ENCODE data around the gene SSBP2.
A peak's percentile ranks its signal among the peaks of the same experiment; 100 is the strongest.

Gene SSBP2

GRCh38 chr5:81767938-81768337 lies 17.0 kb upstream of the SSBP2 start:
- Histone ChIP-seq H3K27me3 (ENCODE audit: insufficient read depth, low read length) (no peaks in the 10 kb centered on the region), H3K36me3 (ENCODE audit: insufficient read depth, low read length) (no peaks in the 10 kb centered on the region), H3K4me3 (ENCODE audit: low read depth, low read length) (no peak overlapping the region), H3K4me1 (ENCODE audit: control insufficient read depth, insufficient read depth, low read length, unreplicated experiment) (peaks cover 20% of the 10 kb centered on the region), H2AFZ (ENCODE audit: low read length, unreplicated experiment) (peak overlapping the region; percentile 7), H3K79me2 (ENCODE audit: control insufficient read depth, insufficient read depth, low read length, unreplicated experiment) (no peaks in the 10 kb centered on the region), H3K27ac (ENCODE audit: low read depth, low read length) (peak overlapping the region; percentile 98)

- Histone ChIP-seq H2AFZ (ENCODE audit: low read length, unreplicated experiment) (no peak overlapping the region), H3K79me2 (ENCODE audit: control insufficient read depth, insufficient read depth, low read length, unreplicated experiment) (no peaks in the 10 kb centered on the region), H3K27ac (ENCODE audit: low read depth, low read length) (no peak overlapping the region), H3K4me1 (ENCODE audit: control insufficient read depth, insufficient read depth, low read length, unreplicated experiment) (peaks cover 23% of the 10 kb centered on the region), H3K4me3 (ENCODE audit: low read depth, low read length) (no peak overlapping the region), H3K27me3 (ENCODE audit: insufficient read depth, low read length) (no peaks in the 10 kb centered on the region), H3K36me3 (ENCODE audit: insufficient read depth, low read length) (no peaks in the 10 kb centered on the region)
Measured at GRCh38 chr5:81767097-81767496, 16.2 kb upstream of the SSBP2 start.

- Histone ChIP-seq H3K36me3 (ENCODE audit: insufficient read depth, low read length) (no peaks in the 10 kb centered on the region), H3K4me3 (ENCODE audit: low read depth, low read length) (no peak overlapping the region), H3K27ac (ENCODE audit: low read depth, low read length) (no peak overlapping the region), H3K79me2 (ENCODE audit: control insufficient read depth, insufficient read depth, low read length, unreplicated experiment) (no peaks in the 10 kb centered on the region), H3K4me1 (ENCODE audit: control insufficient read depth, insufficient read depth, low read length, unreplicated experiment) (peaks cover 23% of the 10 kb centered on the region), H3K27me3 (ENCODE audit: insufficient read depth, low read length) (no peaks in the 10 kb centered on the region), H2AFZ (ENCODE audit: low read length, unreplicated experiment) (no peak overlapping the region)
Measured at GRCh38 chr5:81766611-81767010, 15.7 kb upstream of the SSBP2 start.

GRCh38 chr5:81763294-81763928 lies 12.5 kb upstream of the SSBP2 start:
- H3K4me1 ChIP-seq (ENCODE audit: control insufficient read depth, insufficient read depth, low read length, unreplicated experiment) = peaks cover 10% of the 10 kb centered on the region
- H3K27me3 ChIP-seq (ENCODE audit: insufficient read depth, low read length) = no peaks in the 10 kb centered on the region
- no peaks in the 10 kb centered on the region for H3K36me3 ChIP-seq (ENCODE audit: insufficient read depth, low read length)
- H2AFZ ChIP-seq (ENCODE audit: low read length, unreplicated experiment) = no peak overlapping the region
- no peak overlapping the region for H3K4me3 ChIP-seq (ENCODE audit: low read depth, low read length)
- no peak overlapping the region for H3K27ac ChIP-seq (ENCODE audit: low read depth, low read length)
- H3K79me2 ChIP-seq (ENCODE audit: control insufficient read depth, insufficient read depth, low read length, unreplicated experiment) = no peaks in the 10 kb centered on the region

GRCh38 chr5:81762853-81763252 lies 12.0 kb upstream of the SSBP2 start:
- Histone ChIP-seq H3K79me2 (ENCODE audit: control insufficient read depth, insufficient read depth, low read length, unreplicated experiment) (no peaks in the 10 kb centered on the region), H2AFZ (ENCODE audit: low read length, unreplicated experiment) (no peak overlapping the region), H3K36me3 (ENCODE audit: insufficient read depth, low read length) (no peaks in the 10 kb centered on the region), H3K27me3 (ENCODE audit: insufficient read depth, low read length) (no peaks in the 10 kb centered on the region), H3K4me1 (ENCODE audit: control insufficient read depth, insufficient read depth, low read length, unreplicated experiment) (peaks cover 4% of the 10 kb centered on the region), H3K27ac (ENCODE audit: low read depth, low read length) (no peak overlapping the region), H3K4me3 (ENCODE audit: low read depth, low read length) (no peak overlapping the region)

- Histone ChIP-seq H2AFZ (ENCODE audit: low read length, unreplicated experiment) (no peak overlapping the region), H3K4me1 (ENCODE audit: control insufficient read depth, insufficient read depth, low read length, unreplicated experiment) (peaks cover 3% of the 10 kb centered on the region), H3K79me2 (ENCODE audit: control insufficient read depth, insufficient read depth, low read length, unreplicated experiment) (no peaks in the 10 kb centered on the region), H3K36me3 (ENCODE audit: insufficient read depth, low read length) (no peaks in the 10 kb centered on the region), H3K27ac (ENCODE audit: low read depth, low read length) (no peak overlapping the region), H3K27me3 (ENCODE audit: insufficient read depth, low read length) (no peaks in the 10 kb centered on the region), H3K4me3 (ENCODE audit: low read depth, low read length) (no peak overlapping the region)
Measured at GRCh38 chr5:81762401-81762800, 11.5 kb upstream of the SSBP2 start.

- H3K36me3 ChIP-seq (ENCODE audit: insufficient read depth, low read length) = no peaks in the 10 kb centered on the region
- H2AFZ ChIP-seq (ENCODE audit: low read length, unreplicated experiment) = no peak overlapping the region
- peaks cover 3% of the 10 kb centered on the region for H3K4me1 ChIP-seq (ENCODE audit: control insufficient read depth, insufficient read depth, low read length, unreplicated experiment)
- H3K79me2 ChIP-seq (ENCODE audit: control insufficient read depth, insufficient read depth, low read length, unreplicated experiment) = no peaks in the 10 kb centered on the region
- H3K4me3 ChIP-seq (ENCODE audit: low read depth, low read length) = no peak overlapping the region
- no peak overlapping the region for H3K27ac ChIP-seq (ENCODE audit: low read depth, low read length)
- H3K27me3 ChIP-seq (ENCODE audit: insufficient read depth, low read length) = no peaks in the 10 kb centered on the region
Measured at GRCh38 chr5:81761970-81762369, 11.1 kb upstream of the SSBP2 start.

- H3K27me3 ChIP-seq (ENCODE audit: insufficient read depth, low read length) = no peaks in the 10 kb centered on the region
- no peak overlapping the region for H2AFZ ChIP-seq (ENCODE audit: low read length, unreplicated experiment)
- no peaks in the 10 kb centered on the region for H3K79me2 ChIP-seq (ENCODE audit: control insufficient read depth, insufficient read depth, low read length, unreplicated experiment)
- no peaks in the 10 kb centered on the region for H3K36me3 ChIP-seq (ENCODE audit: insufficient read depth, low read length)
- peaks cover 8% of the 10 kb centered on the region for H3K4me1 ChIP-seq (ENCODE audit: control insufficient read depth, insufficient read depth, low read length, unreplicated experiment)
- no peak overlapping the region for H3K27ac ChIP-seq (ENCODE audit: low read depth, low read length)
- H3K4me3 ChIP-seq (ENCODE audit: low read depth, low read length) = no peak overlapping the region
Measured at GRCh38 chr5:81761270-81761669, 10.4 kb upstream of the SSBP2 start.

GRCh38 chr5:81760521-81760920 lies 9.6 kb upstream of the SSBP2 start:
- H3K79me2 ChIP-seq (ENCODE audit: control insufficient read depth, insufficient read depth, low read length, unreplicated experiment) = no peaks in the 10 kb centered on the region
- H3K4me1 ChIP-seq (ENCODE audit: control insufficient read depth, insufficient read depth, low read length, unreplicated experiment) = peaks cover 15% of the 10 kb centered on the region
- no peak overlapping the region for H3K4me3 ChIP-seq (ENCODE audit: low read depth, low read length)
- H3K27me3 ChIP-seq (ENCODE audit: insufficient read depth, low read length) = no peaks in the 10 kb centered on the region
- H2AFZ ChIP-seq (ENCODE audit: low read length, unreplicated experiment) = no peak overlapping the region
- H3K27ac ChIP-seq (ENCODE audit: low read depth, low read length) = no peak overlapping the region
- H3K36me3 ChIP-seq (ENCODE audit: insufficient read depth, low read length) = no peaks in the 10 kb centered on the region

GRCh38 chr5:81759632-81760005 lies 8.7 kb upstream of the SSBP2 start:
- Histone ChIP-seq H3K27ac (ENCODE audit: low read depth, low read length) (no peak overlapping the region), H2AFZ (ENCODE audit: low read length, unreplicated experiment) (no peak overlapping the region), H3K27me3 (ENCODE audit: insufficient read depth, low read length) (no peaks in the 10 kb centered on the region), H3K36me3 (ENCODE audit: insufficient read depth, low read length) (no peaks in the 10 kb centered on the region), H3K79me2 (ENCODE audit: control insufficient read depth, insufficient read depth, low read length, unreplicated experiment) (no peaks in the 10 kb centered on the region), H3K4me1 (ENCODE audit: control insufficient read depth, insufficient read depth, low read length, unreplicated experiment) (peaks cover 20% of the 10 kb centered on the region), H3K4me3 (ENCODE audit: low read depth, low read length) (no peak overlapping the region)

GRCh38 chr5:81757404-81757803 lies 6.5 kb upstream of the SSBP2 start:
- peaks cover 22% of the 10 kb centered on the region for H3K4me1 ChIP-seq (ENCODE audit: control insufficient read depth, insufficient read depth, low read length, unreplicated experiment)
- no peaks in the 10 kb centered on the region for H3K27me3 ChIP-seq (ENCODE audit: insufficient read depth, low read length)
- no peak overlapping the region for H2AFZ ChIP-seq (ENCODE audit: low read length, unreplicated experiment)

More at GRCh38 chr5:81757404-81757803, 6.5 kb upstream of the SSBP2 start:
- Histone ChIP-seq H3K27ac (ENCODE audit: low read depth, low read length) (no peak overlapping the region), H3K4me3 (ENCODE audit: low read depth, low read length) (no peak overlapping the region), H3K79me2 (ENCODE audit: control insufficient read depth, insufficient read depth, low read length, unreplicated experiment) (no peaks in the 10 kb centered on the region), H3K36me3 (ENCODE audit: insufficient read depth, low read length) (no peaks in the 10 kb centered on the region)
